HCT116 (cell line): ENCODE measurements around the gene PLEKHA6. TPM values are rescaled to one million over a fixed set of nuclear protein-coding genes. Genes with fewer than 3 reads are reported as not detected.
A peak's percentile ranks its signal among the peaks of the same experiment; 100 is the strongest.

ENCODE experiments used
- ATAC-seq: fragments of 200-7000 bp; cut with Tn5 transposase; 2 replicates; pipeline ENCODE4 v1.9.1; 2020; ENCODE audit warnings: mild to moderate bottlenecking, moderate library complexity
- BruUV-seq: library from RNA; stranded (reverse); fragments of 400-500 nt; replicated peaks from 2 replicates; lab custom pipeline; 2021; lab: Mats Ljungman, UMichigan
- CTCF ChIA-PET: fragments of 300-600 bp; sonication (Branson Sonifier 250); formaldehyde crosslinking; loops from one replicate; lab custom pipeline; 2021; ENCODE audit warnings: antibody characterized with exemption; lab: Charles Lee
- POLR2A ChIA-PET: fragments of 300-600, 350-600 bp; sonication (Branson Sonifier 250); formaldehyde crosslinking; loops from one replicate; lab custom pipeline; 2021; ENCODE audit warnings: antibody characterized with exemption; lab: Charles Lee
- RAD21 ChIA-PET, 2 experiments: fragments of 300-600 bp; sonication (Branson Sonifier 250); formaldehyde crosslinking; loops; one replicate each; lab custom pipeline; 2023; ENCODE audit warnings: low total read pairs in 2 of 2; ENCODE audit not compliant: uncharacterized antibody in 2 of 2, unreplicated experiment in 2 of 2, low non-redundant PET in 1 of 2; lab: Charles Lee
- DNase-seq: peaks from one replicate; pipeline ENCODE4 v3.0.0-alpha.2; 2010; ENCODE audit warnings: low read depth, low spot score
- H2AFZ ChIP-seq: fragments of 200-600 bp; shearing (Covaris generic), sonication (generic); 2 replicates; pipeline ENCODE4 v1.6.1; 2017; ENCODE audit warnings: low read depth, mixed run types, mixed read lengths, antibody characterized with exemption, low read length; ENCODE audit not compliant: poor library complexity, severe bottlenecking
- H3K27ac ChIP-seq: 2 replicates; pipeline ENCODE4 v1.5.1; 2012; ENCODE audit warnings: low read depth, low read length
- H3K27me3 ChIP-seq: fragments of 200-600 bp; sonication (generic); 2 replicates; pipeline ENCODE4 v1.6.1; 2016; ENCODE audit warnings: mixed run types, low read length, mixed read lengths; ENCODE audit not compliant: insufficient read depth
- H3K36me3 ChIP-seq, 2 experiments: fragments of 200-500 bp in 1 of 2; fragments of 200-600 bp in 1 of 2; sonication (Bioruptor generic) in 1 of 2; sonication (generic) in 1 of 2; 2 replicates each; pipeline versions ENCODE4 v1.5.1 to v1.6.1; 2014 to 2016; ENCODE audit warnings: low read length in 2 of 2, inconsistent platforms in 1 of 2, mixed read lengths in 1 of 2, mixed run types in 1 of 2; ENCODE audit not compliant: insufficient read depth in 2 of 2, control insufficient read depth in 1 of 2
- H3K4me1 ChIP-seq, 2 experiments: fragments of 200-600 bp in 1 of 2; sonication (generic) in 1 of 2; 2 replicates each; pipeline versions ENCODE4 v1.5.1 to v1.6.1; 2012 to 2017; ENCODE audit warnings: low read length in 2 of 2, inconsistent platforms in 1 of 2, mild to moderate bottlenecking in 1 of 2, mixed read lengths in 1 of 2, mixed run types in 1 of 2, moderate library complexity in 1 of 2; ENCODE audit not compliant: insufficient read depth in 2 of 2, control insufficient read depth in 1 of 2
- H3K4me2 ChIP-seq: fragments of 200-600 bp; sonication (generic); 2 replicates; pipeline ENCODE4 v1.6.1; 2017; ENCODE audit warnings: mixed run types, low read length, mixed read lengths
- H3K4me3 ChIP-seq, 2 experiments: fragments of 200-600 bp in 1 of 2; sonication (generic) in 1 of 2; replicated peaks in 1 of 2; 2 replicates each; pipeline ENCODE4 v1.5.1; 2011 to 2016; ENCODE audit warnings: low read length in 2 of 2, control low read depth in 1 of 2, low read depth in 1 of 2, mild to moderate bottlenecking in 1 of 2, mixed read lengths in 1 of 2, mixed run types in 1 of 2
- H3K79me2 ChIP-seq: fragments of 200-600 bp; sonication (generic); 2 replicates; pipeline ENCODE4 v1.6.1; 2017; ENCODE audit warnings: mild to moderate bottlenecking, mixed run types, low read length, moderate library complexity, mixed read lengths; ENCODE audit not compliant: insufficient read depth
- H3K9ac ChIP-seq: fragments of 200-600 bp; sonication (generic); 2 replicates; pipeline ENCODE4 v1.6.1; 2016; ENCODE audit warnings: low read length, mixed read lengths
- H3K9me2 ChIP-seq: fragments of 200-600 bp; sonication (generic), shearing (Covaris generic); 2 replicates; pipeline ENCODE4 v1.6.1; 2017; ENCODE audit warnings: mixed run types, mild to moderate bottlenecking, moderate library complexity; ENCODE audit not compliant: insufficient read depth
- H3K9me3 ChIP-seq, 2 experiments: fragments of 200-500 bp in 1 of 2; fragments of 200-600 bp in 1 of 2; sonication (Bioruptor generic) in 1 of 2; sonication (generic) in 1 of 2; 2 replicates each; pipeline ENCODE4 v1.6.1; 2014 to 2017; ENCODE audit warnings: low read length in 2 of 2, mixed read lengths in 2 of 2, inconsistent platforms in 1 of 2, low read depth in 1 of 2, mild to moderate bottlenecking in 1 of 2, mixed run types in 1 of 2, moderate library complexity in 1 of 2; ENCODE audit not compliant: control insufficient read depth in 1 of 2, insufficient read depth in 1 of 2
- H4K20me1 ChIP-seq: fragments of 200-600 bp; sonication (generic), shearing (Covaris generic); 2 replicates; pipeline ENCODE4 v1.6.1; 2017; ENCODE audit warnings: mixed run types, mild to moderate bottlenecking, moderate library complexity; ENCODE audit not compliant: insufficient read depth
- ATF3 ChIP-seq: IDR thresholded peaks from 2 replicates; pipeline ENCODE4 v1.6.1; 2012
- CBX3 ChIP-seq: IDR thresholded peaks from 2 replicates; pipeline ENCODE4 v1.6.1; 2012; ENCODE audit warnings: low read depth
- CEBPB ChIP-seq: IDR thresholded peaks from 2 replicates; pipeline ENCODE4 v1.6.1; 2012; ENCODE audit warnings: low read depth
- EZH2phosphoT487 ChIP-seq: fragments of 200-600 bp; IDR thresholded peaks from 2 replicates; pipeline ENCODE4 v1.6.1; 2018; ENCODE audit warnings: antibody characterized with exemption, borderline replicate concordance
- POLR2AphosphoS5 ChIP-seq: IDR thresholded peaks from 2 replicates; pipeline ENCODE4 v1.6.1; 2011; ENCODE audit warnings: mild to moderate bottlenecking, low read depth, low read length, moderate library complexity
- SIN3A ChIP-seq: IDR thresholded peaks from 2 replicates; pipeline ENCODE4 v1.6.1; 2012; ENCODE audit warnings: low read depth
- SP1 ChIP-seq: IDR thresholded peaks from 2 replicates; pipeline ENCODE4 v1.6.1; 2012; ENCODE audit warnings: low read depth
- ZBTB33 ChIP-seq: IDR thresholded peaks from 2 replicates; pipeline ENCODE4 v1.6.1; 2011; ENCODE audit warnings: mild to moderate bottlenecking, low read length, moderate library complexity; ENCODE audit not compliant: insufficient replicate concordance; ENCODE audit errors: extremely low read depth
- ZFX ChIP-seq: fragments of 450-650 bp; IDR thresholded peaks from 2 replicates; pipeline ENCODE4 v1.6.1; 2017
- intact Hi-C: fragments of 100-400 bp; cut with micrococcal nuclease; formaldehyde crosslinking; loops from 2 replicates; pipeline ENCODE4 v1.10.0; 2022
- total RNA-seq: library from RNA; stranded (reverse); gene quantifications from one replicate; pipeline ENCODE4 v1.2.1, GENCODE V29; 2021; ENCODE audit not compliant: unreplicated experiment

PLEKHA6 gene
- total RNA-seq, 1 experiment from 2014 or later = 13.1 TPM

GRCh38 chr1:204404629-204405028 lies 44.9 kb upstream of the PLEKHA6 start:
- Histone ChIP-seq H3K9me3 (no peaks in the 10 kb centered on the region), H3K4me1 (peaks cover 15 to 18% of the 10 kb centered on the region in 2 experiments), H3K79me2 (peaks cover 84% of the 10 kb centered on the region), H3K27me3 (no peaks in the 10 kb centered on the region), H3K4me2 (no peak overlapping the region), H2AFZ (no peak overlapping the region), H3K36me3 (peaks cover 36 to 42% of the 10 kb centered on the region in 2 experiments), H3K9me2 (no peaks in the 10 kb centered on the region), H3K4me3 (no peak overlapping the region), H3K27ac (no peak overlapping the region), H4K20me1 (peaks cover 33% of the 10 kb centered on the region), H3K9ac (no peak overlapping the region)
- intact Hi-C loops = no loop called here
- no TSS peak for BruUV-seq
- ATAC-seq (no peak), DNase-seq (no peak)
- no peak for TF ChIP-seq ZFX
- no peak for TF ChIP-seq ZBTB33
- no peak for TF ChIP-seq ATF3
- TF ChIP-seq SIN3A = no peak
- TF ChIP-seq CEBPB = no peak
- TF ChIP-seq POLR2AphosphoS5 = no peak
- TF ChIP-seq SP1 = no peak
- no peak for TF ChIP-seq CBX3
- CTCF ChIA-PET = no interaction called here
- RAD21 ChIA-PET = no interaction called here
- POLR2A ChIA-PET = no interaction called here

GRCh38 chr1:204402391-204402790 lies 42.7 kb upstream of the PLEKHA6 start:
- peaks cover 0 to 6% of the 10 kb centered on the region in 2 experiments; a peak in 2 of 4 replicates for H3K4me1 ChIP-seq
- ATAC-seq (no peak), DNase-seq (no peak)
- H3K4me3 ChIP-seq = no peak overlapping the region
- peaks cover 14% of the 10 kb centered on the region for H4K20me1 ChIP-seq
- 0 out of 2 replicates have a peak, but pooled peaks have one; percentile 18 for TF ChIP-seq POLR2AphosphoS5
- TF ChIP-seq EZH2phosphoT487 = no peak
- H2AFZ ChIP-seq = no peak overlapping the region
- peaks cover 62% of the 10 kb centered on the region for H3K79me2 ChIP-seq
- ChIA-PET POLR2A (no interaction called here), RAD21 (no interaction called here), CTCF (no interaction called here)
- no peaks in the 10 kb centered on the region for H3K9me3 ChIP-seq
- no peaks in the 10 kb centered on the region for H3K27me3 ChIP-seq
- intact Hi-C loops = no loop called here
- no peaks in the 10 kb centered on the region for H3K9me2 ChIP-seq
- no TSS peak for BruUV-seq
- no peak overlapping the region for H3K4me2 ChIP-seq
- H3K27ac ChIP-seq = no peak overlapping the region
- H3K36me3 ChIP-seq = peaks cover 32 to 36% of the 10 kb centered on the region in 2 experiments
- no peak overlapping the region for H3K9ac ChIP-seq
